H9 (cell line): ENCODE results near the gene MROH2B. TPM values are rescaled to one million over a fixed set of nuclear protein-coding genes. Genes with fewer than 3 reads are reported as not detected.

Source experiments
- DNase-seq: peaks from one replicate; pipeline ENCODE4 v3.0.0-alpha.2; 2017
- H2AFZ ChIP-seq: one replicate; pipeline ENCODE4 v1.6.1; 2013; ENCODE audit warnings: mild to moderate bottlenecking, low read length, control low read depth, moderate library complexity
- H2AK5ac ChIP-seq: 2 replicates; pipeline ENCODE4 v1.6.1; 2013; ENCODE audit warnings: low read length, control low read depth, mixed read lengths; ENCODE audit not compliant: insufficient read length
- H2BK120ac ChIP-seq: one replicate; pipeline ENCODE4 v1.6.1; 2013; ENCODE audit warnings: low read depth, mild to moderate bottlenecking, low read length, control low read depth, inconsistent platforms; ENCODE audit not compliant: poor library complexity, severe bottlenecking
- H2BK12ac ChIP-seq: 2 replicates; pipeline ENCODE4 v1.6.1; 2013; ENCODE audit warnings: low read length, control low read depth, mixed read lengths, low read depth; ENCODE audit not compliant: insufficient read length
- H2BK15ac ChIP-seq: 2 replicates; pipeline ENCODE4 v1.6.1; 2013; ENCODE audit warnings: low read depth, low read length, control low read depth
- H2BK20ac ChIP-seq: one replicate; pipeline ENCODE4 v1.6.1; 2013; ENCODE audit warnings: low read depth, mild to moderate bottlenecking, low read length, control low read depth, inconsistent platforms; ENCODE audit not compliant: poor library complexity, severe bottlenecking
- H2BK5ac ChIP-seq: 2 replicates; pipeline ENCODE4 v1.6.1; 2013; ENCODE audit warnings: low read length, control low read depth, mixed read lengths; ENCODE audit not compliant: insufficient read length
- H3K14ac ChIP-seq: 2 replicates; pipeline ENCODE4 v1.6.1; 2013; ENCODE audit warnings: low read length, control low read depth; ENCODE audit not compliant: insufficient read depth
- H3K18ac ChIP-seq: 2 replicates; pipeline ENCODE4 v1.6.1; 2013; ENCODE audit warnings: low read depth, mild to moderate bottlenecking, mixed read lengths, low read length, control low read depth; ENCODE audit not compliant: insufficient read length
- H3K23ac ChIP-seq: 2 replicates; pipeline ENCODE4 v1.6.1; 2013; ENCODE audit warnings: low read length, control low read depth, mixed read lengths, low read depth; ENCODE audit not compliant: insufficient read length
- H3K23me2 ChIP-seq: 2 replicates; pipeline ENCODE4 v1.6.1; 2013; ENCODE audit warnings: low read depth, mild to moderate bottlenecking, mixed read lengths, low read length, control low read depth; ENCODE audit not compliant: insufficient read length, poor library complexity, severe bottlenecking
- H3K27ac ChIP-seq: 2 replicates; pipeline ENCODE4 v1.5.1; 2013; ENCODE audit warnings: low read length, control low read depth, mixed read lengths, low read depth; ENCODE audit not compliant: insufficient read length
- H3K27me3 ChIP-seq: 2 replicates; pipeline ENCODE4 v1.6.1; 2013; ENCODE audit warnings: low read length, control low read depth, inconsistent platforms; ENCODE audit not compliant: insufficient read depth
- H3K4ac ChIP-seq: 2 replicates; pipeline ENCODE4 v1.6.1; 2013; ENCODE audit warnings: low read depth, mild to moderate bottlenecking, control low read depth, inconsistent platforms, low read length, moderate library complexity
- H3K4me1 ChIP-seq: 2 replicates; pipeline ENCODE4 v1.6.1; 2013; ENCODE audit warnings: low read length, control low read depth, inconsistent platforms; ENCODE audit not compliant: insufficient read depth
- H3K4me2 ChIP-seq: 2 replicates; pipeline ENCODE4 v1.6.1; 2013; ENCODE audit warnings: low read length, control low read depth, mixed read lengths; ENCODE audit not compliant: insufficient read length, insufficient read depth
- H3K56ac ChIP-seq: 2 replicates; pipeline ENCODE4 v1.6.1; 2013; ENCODE audit warnings: low read depth, mild to moderate bottlenecking, mixed read lengths, low read length, control low read depth; ENCODE audit not compliant: insufficient read length
- H3K79me1 ChIP-seq: 2 replicates; pipeline ENCODE4 v1.6.1; 2013; ENCODE audit warnings: low read depth, mild to moderate bottlenecking, moderate library complexity, low read length, control low read depth, inconsistent platforms; ENCODE audit not compliant: insufficient read depth, poor library complexity, severe bottlenecking
- H3K79me2 ChIP-seq: 2 replicates; pipeline ENCODE4 v1.6.1; 2013; ENCODE audit warnings: low read length, control low read depth, inconsistent platforms; ENCODE audit not compliant: insufficient read depth
- H3K9ac ChIP-seq: 2 replicates; pipeline ENCODE4 v1.6.1; 2013; ENCODE audit warnings: low read length, control low read depth, mixed read lengths; ENCODE audit not compliant: insufficient read length; ENCODE audit errors: extremely low read depth
- H3K9me3 ChIP-seq: one replicate; pipeline ENCODE4 v1.6.1; 2013; ENCODE audit warnings: low read depth, low read length, inconsistent platforms; ENCODE audit not compliant: control insufficient read depth
- H3T11ph ChIP-seq: one replicate; pipeline ENCODE4 v1.6.1; 2013; ENCODE audit warnings: mild to moderate bottlenecking, low read length, control low read depth, inconsistent platforms
- H4K20me1 ChIP-seq: one replicate; pipeline ENCODE4 v1.6.1; 2013; ENCODE audit not compliant: control insufficient read depth, insufficient read length, insufficient read depth
- H4K5ac ChIP-seq: 2 replicates; pipeline ENCODE4 v1.6.1; 2013; ENCODE audit warnings: low read depth, mild to moderate bottlenecking, mixed read lengths, low read length, control low read depth; ENCODE audit not compliant: insufficient read length
- H4K8ac ChIP-seq: replicated peaks from 2 replicates; pipeline ENCODE4 v1.6.1; 2013; ENCODE audit warnings: low read length, control low read depth, mixed read lengths, low read depth; ENCODE audit not compliant: insufficient read length
- H4K91ac ChIP-seq: 2 replicates; pipeline ENCODE4 v1.6.1; 2013; ENCODE audit warnings: low read depth, mild to moderate bottlenecking, moderate library complexity, mixed read lengths, low read length, control low read depth; ENCODE audit not compliant: insufficient read length
- H3K27ac Mint-ChIP-seq, 3 experiments: 2 replicates in 2 of 3; 3 replicates in 1 of 3; pipeline ENCODE4 v1.8.0; 2020 to 2021; ENCODE audit warnings: mixed read lengths in 3 of 3, mild to moderate bottlenecking in 1 of 3, moderate library complexity in 1 of 3
- H3K27me3 Mint-ChIP-seq: 2 replicates; pipeline ENCODE4 v1.8.0; 2021; ENCODE audit warnings: low read depth, mild to moderate bottlenecking, moderate library complexity, mixed read lengths
- H3K36me3 Mint-ChIP-seq, 3 experiments: 2 replicates in 2 of 3; 3 replicates in 1 of 3; pipeline ENCODE4 v1.8.0; 2020 to 2021; ENCODE audit warnings: low read depth in 3 of 3, mixed read lengths in 3 of 3; ENCODE audit not compliant: insufficient read depth in 1 of 3
- H3K4me1 Mint-ChIP-seq, 2 experiments: 2 replicates each; pipeline ENCODE4 v1.8.0; 2020; ENCODE audit warnings: mixed read lengths in 2 of 2
- H3K4me3 Mint-ChIP-seq, 2 experiments: 2 replicates in 1 of 2; 3 replicates in 1 of 2; pipeline ENCODE4 v1.8.0; 2020 to 2021; ENCODE audit warnings: mild to moderate bottlenecking in 2 of 2, mixed read lengths in 2 of 2, moderate library complexity in 1 of 2
- H3K9me3 Mint-ChIP-seq, 2 experiments: 2 replicates in 1 of 2; 3 replicates in 1 of 2; pipeline ENCODE4 v1.8.0; 2020; ENCODE audit warnings: mild to moderate bottlenecking in 2 of 2, mixed read lengths in 2 of 2, moderate library complexity in 1 of 2
- CTCF ChIP-seq: fragments of 200-600 bp; sonication (generic); conservative IDR thresholded peaks from 3 replicates; pipeline ENCODE4 v1.8.0; 2021; ENCODE audit warnings: antibody characterized with exemption, mild to moderate bottlenecking
- total RNA-seq: library from RNA; stranded (reverse); gene quantifications from 2 replicates; pipeline ENCODE4 v1.2.1, GENCODE V29; 2021

MROH2B gene
- total RNA-seq, 1 experiment from 2014 or later = not detected

- Histone ChIP-seq H4K5ac (no peak overlapping the region), H3K9ac (no peak overlapping the region), H3T11ph (no peak overlapping the region), H3K27me3 (no peaks in the 10 kb centered on the region), H3K9me3 (no peaks in the 10 kb centered on the region), H3K4me2 (no peak overlapping the region), H2BK15ac (no peak overlapping the region), H4K8ac (no peak overlapping the region), H3K14ac (no peak overlapping the region), H2BK120ac (no peak overlapping the region), H2BK12ac (no peak overlapping the region), H3K27ac (no peak overlapping the region), H3K18ac (no peak overlapping the region), H3K4ac (no peak overlapping the region), H2BK20ac (no peak overlapping the region), H4K91ac (no peak overlapping the region), H3K23me2 (no peaks in the 10 kb centered on the region), H3K79me1 (no peaks in the 10 kb centered on the region), H3K23ac (no peak overlapping the region), H3K56ac (no peak overlapping the region), H2AK5ac (no peak overlapping the region), H2BK5ac (no peak overlapping the region), H2AFZ (no peak overlapping the region), H3K4me1 (no peaks in the 10 kb centered on the region), H3K79me2 (no peaks in the 10 kb centered on the region), H4K20me1 (no peaks in the 10 kb centered on the region)
- DNase-seq = no peak
- no peaks in the 10 kb centered on the region for H3K27me3 Mint-ChIP-seq
- H3K4me3 Mint-ChIP-seq = no peak overlapping the region
- no peaks in the 10 kb centered on the region for H3K4me1 Mint-ChIP-seq
- no peaks in the 10 kb centered on the region for H3K36me3 Mint-ChIP-seq
- no peak overlapping the region for H3K27ac Mint-ChIP-seq
- TF ChIP-seq CTCF = no peak
- peaks cover 2% of the 10 kb centered on the region in 2 experiments; a peak in 1 of 5 replicates for H3K9me3 Mint-ChIP-seq
Observed at GRCh38 chr5:41102341-41102740, 31.2 kb upstream of the MROH2B start.
